HTERT RPE-1 (cell line): Measurements from ENCODE around the gene POP7.
"Not testable (repeated sequence)": the region's sequence is repeated elsewhere in the genome, so short reads cannot be mapped to it uniquely, and the experiment has no call there.

ENCODE experiments used
- in situ Hi-C: fragments of 300-500 bp; cut with MboI; formaldehyde crosslinking; loops from 4 replicates; pipeline ENCODE4 v1.14.3; 2020; ENCODE audit warnings: low sequenced_read_pairs

POP7 gene

GRCh38 chr7:100705753-100706671 is at the start of gene POP7:
POP7 (plus strand) TSS chr7:100706121; CDS start chr7:100706831, 710 bp downstream.
- in situ Hi-C loops, result loop anchor here (25.0 kb wide), 1 partner anchor 131 kb away; the partner anchor contains the start of gene EPHB4

- in situ Hi-C loops, result not testable (repeated sequence)
These were observed 43.6 kb upstream of the POP7 start for GRCh38 chr7:100662194-100662776.

- in situ Hi-C loops, result no loop called here
These were observed 40.7 kb upstream of the POP7 start for GRCh38 chr7:100665168-100665726.

- in situ Hi-C loops, result no loop called here
These were observed 38.4 kb upstream of the POP7 start for GRCh38 chr7:100667331-100668068.

- in situ Hi-C loops, result no loop called here
These were observed 37.9 kb upstream of the POP7 start for GRCh38 chr7:100668069-100668449.

GRCh38 chr7:100669106-100669505 is 36.8 kb upstream of the POP7 start:
- in situ Hi-C loops, result not testable (repeated sequence)

- in situ Hi-C loops, result no loop called here
These were observed 35.8 kb upstream of the POP7 start for GRCh38 chr7:100670074-100670473.

- in situ Hi-C loops, result no loop called here
These were observed 34.3 kb upstream of the POP7 start for GRCh38 chr7:100671353-100672327.

GRCh38 chr7:100673302-100673941 is 32.5 kb upstream of the POP7 start, which contains the start of gene GNB2:
GNB2 (plus strand) TSS chr7:100673740; CDS start chr7:100676266, 2,526 bp downstream.
- in situ Hi-C loops, result no loop called here

- in situ Hi-C loops, result no loop called here
These were observed 31.9 kb upstream of the POP7 start for GRCh38 chr7:100673942-100674410.

- in situ Hi-C loops, result no loop called here
These were observed 31.4 kb upstream of the POP7 start for GRCh38 chr7:100674411-100675104.

- in situ Hi-C loops, result no loop called here
These were observed 30.8 kb upstream of the POP7 start for GRCh38 chr7:100675105-100675451.

- in situ Hi-C loops, result no loop called here
These were observed 30.2 kb upstream of the POP7 start for GRCh38 chr7:100675581-100676350.

GRCh38 chr7:100676501-100677306 is 29.2 kb upstream of the POP7 start:
- in situ Hi-C loops, result no loop called here

GRCh38 chr7:100677308-100678267 is 28.3 kb upstream of the POP7 start:
- in situ Hi-C loops, result no loop called here
